SJSA1 (cell line): ENCODE results near the gene PITPNM3. TPM values are rescaled to one million over a fixed set of nuclear protein-coding genes. Genes with fewer than 3 reads are reported as not detected.

Experiments used
- DNase-seq, 2 experiments: peaks; one replicate each; pipeline ENCODE4 v3.0.0-alpha.2; 2015 to 2020; ENCODE audit warnings: low spot score in 2 of 2, low read depth in 1 of 2
- H3K27ac ChIP-seq: fragments of 250-450 bp; sonication (Bioruptor Pico); 2 replicates; pipeline ENCODE4 v1.5.1; 2020; ENCODE audit warnings: mild to moderate bottlenecking, moderate library complexity
- H3K27me3 ChIP-seq: fragments of 250-450 bp; sonication (Bioruptor Pico); replicated peaks from 2 replicates; pipeline ENCODE4 v1.5.1; 2020; ENCODE audit warnings: mild to moderate bottlenecking, moderate library complexity
- H3K36me3 ChIP-seq: fragments of 250-450 bp; sonication (Bioruptor Pico); 2 replicates; pipeline ENCODE4 v1.5.1; 2020; ENCODE audit warnings: mild to moderate bottlenecking
- H3K4me1 ChIP-seq: fragments of 250-450 bp; sonication (Bioruptor Pico); replicated peaks from 2 replicates; pipeline ENCODE4 v1.6.1; 2021; ENCODE audit warnings: mild to moderate bottlenecking
- H3K4me3 ChIP-seq: fragments of 250-450 bp; sonication (Bioruptor Pico); 2 replicates; pipeline ENCODE4 v1.5.1; 2020; ENCODE audit warnings: mild to moderate bottlenecking
- H3K9me3 ChIP-seq: fragments of 250-450 bp; sonication (Bioruptor Pico); replicated peaks from 2 replicates; pipeline ENCODE4 v1.5.1; 2020; ENCODE audit warnings: mild to moderate bottlenecking
- total RNA-seq: library from RNA; depleted of rRNA; stranded (reverse); fragments of >200 nt; shearing (Covaris generic); gene quantifications from 2 replicates; pipeline ENCODE4 v1.2.3, GENCODE V29; 2014

Gene PITPNM3
- total RNA-seq, 1 experiment from 2014 or later, result 8.6 TPM

GRCh38 chr17:6477831-6478383, 78.4 kb downstream of the PITPNM3 start:
- DNase-seq, result no peak
- Histone ChIP-seq H3K27ac (no peak overlapping the region), H3K36me3 (peaks cover 28% of the 10 kb centered on the region), H3K9me3 (no peaks in the 10 kb centered on the region), H3K4me3 (no peak overlapping the region), H3K4me1 (peaks cover 46% of the 10 kb centered on the region), H3K27me3 (no peaks in the 10 kb centered on the region)

GRCh38 chr17:6476810-6477179, 79.6 kb downstream of the PITPNM3 start:
- no peaks in the 10 kb centered on the region for H3K9me3 ChIP-seq
- H3K27ac ChIP-seq, result no peak overlapping the region
- no peak overlapping the region for H3K4me3 ChIP-seq
- no peak for DNase-seq
- peaks cover 48% of the 10 kb centered on the region for H3K4me1 ChIP-seq
- H3K36me3 ChIP-seq, result peaks cover 30% of the 10 kb centered on the region
- no peaks in the 10 kb centered on the region for H3K27me3 ChIP-seq

GRCh38 chr17:6476076-6476809, 80.1 kb downstream of the PITPNM3 start:
- no peaks in the 10 kb centered on the region for H3K27me3 ChIP-seq
- H3K9me3 ChIP-seq, result no peaks in the 10 kb centered on the region
- no peak overlapping the region for H3K4me3 ChIP-seq
- no peak overlapping the region for H3K27ac ChIP-seq
- H3K4me1 ChIP-seq, result peaks cover 48% of the 10 kb centered on the region
- no peak for DNase-seq
- H3K36me3 ChIP-seq, result peaks cover 31% of the 10 kb centered on the region

GRCh38 chr17:6475411-6475810, 80.9 kb downstream of the PITPNM3 start:
- Histone ChIP-seq H3K4me1 (peaks cover 44% of the 10 kb centered on the region), H3K27ac (no peak overlapping the region), H3K9me3 (no peaks in the 10 kb centered on the region), H3K36me3 (peaks cover 32% of the 10 kb centered on the region), H3K4me3 (no peak overlapping the region), H3K27me3 (no peaks in the 10 kb centered on the region)
- no peak for DNase-seq

- Histone ChIP-seq H3K27ac (no peak overlapping the region), H3K27me3 (no peaks in the 10 kb centered on the region), H3K36me3 (peaks cover 37% of the 10 kb centered on the region), H3K9me3 (no peaks in the 10 kb centered on the region), H3K4me3 (no peak overlapping the region), H3K4me1 (peaks cover 44% of the 10 kb centered on the region)
- no peak for DNase-seq
These were observed 81.4 kb downstream of the PITPNM3 start for GRCh38 chr17:6474906-6475305.

- peaks cover 44% of the 10 kb centered on the region for H3K4me1 ChIP-seq
- no peak overlapping the region for H3K4me3 ChIP-seq
- H3K27me3 ChIP-seq, result no peaks in the 10 kb centered on the region
- no peaks in the 10 kb centered on the region for H3K9me3 ChIP-seq
- H3K36me3 ChIP-seq, result peaks cover 35% of the 10 kb centered on the region
- no peak for DNase-seq
- H3K27ac ChIP-seq, result no peak overlapping the region
These were observed 82.0 kb downstream of the PITPNM3 start for GRCh38 chr17:6474376-6474775.

- Histone ChIP-seq H3K9me3 (no peaks in the 10 kb centered on the region), H3K36me3 (peaks cover 35% of the 10 kb centered on the region), H3K4me1 (peaks cover 44% of the 10 kb centered on the region), H3K27ac (no peak overlapping the region), H3K27me3 (no peaks in the 10 kb centered on the region), H3K4me3 (no peak overlapping the region)
- peak; percentile 66 to 78 for DNase-seq
These were observed 83.1 kb downstream of the PITPNM3 start for GRCh38 chr17:6473128-6473767.

- Histone ChIP-seq H3K9me3 (no peaks in the 10 kb centered on the region), H3K36me3 (peaks cover 35% of the 10 kb centered on the region), H3K4me3 (no peak overlapping the region), H3K4me1 (peaks cover 44% of the 10 kb centered on the region), H3K27ac (no peak overlapping the region), H3K27me3 (no peaks in the 10 kb centered on the region)
- no peak for DNase-seq
These were observed 83.8 kb downstream of the PITPNM3 start for GRCh38 chr17:6472517-6472916.

DNA sequence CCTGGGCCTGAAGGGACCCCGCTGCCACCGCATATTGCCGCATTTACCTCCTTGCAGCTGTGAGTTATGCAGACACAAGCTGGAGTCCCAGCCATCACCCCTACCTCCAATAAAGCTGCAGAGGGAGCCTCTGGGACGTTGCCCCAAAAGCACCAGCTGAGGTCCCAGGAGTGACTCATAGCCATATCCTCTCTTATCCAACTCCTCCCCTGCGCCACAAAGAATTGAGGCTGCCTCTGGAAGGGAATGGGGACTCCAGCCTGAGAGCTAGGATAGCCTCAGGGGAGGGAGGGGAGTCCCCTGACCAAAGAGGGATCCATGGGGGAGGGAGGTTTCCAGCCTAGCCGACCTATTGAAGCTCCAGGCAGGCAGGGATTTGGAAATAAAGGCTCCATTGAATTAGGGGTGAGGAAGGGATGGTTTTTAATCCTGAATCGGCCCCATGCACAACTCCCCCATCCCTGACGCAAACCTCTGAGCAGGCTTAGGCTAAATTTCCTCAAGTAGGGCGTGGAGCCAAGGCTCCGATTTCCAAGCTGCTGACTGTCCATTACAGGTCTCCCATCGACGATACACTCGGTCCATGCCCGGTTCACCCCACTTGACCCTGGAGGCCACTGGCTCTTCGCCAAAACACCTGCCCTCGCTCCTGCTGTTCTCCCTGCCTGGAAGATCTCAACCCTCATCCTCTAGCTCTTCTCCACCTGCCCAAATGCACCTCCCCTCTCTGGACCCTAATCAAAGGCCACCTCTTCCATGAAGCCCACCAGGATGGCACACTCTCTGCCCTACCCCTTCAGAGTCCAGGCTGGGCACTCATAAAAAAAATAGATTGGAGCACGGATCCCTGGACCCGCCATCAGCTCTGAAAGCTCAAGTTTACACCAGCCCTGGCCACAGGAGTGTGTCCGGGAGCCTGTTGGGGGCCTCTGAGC, 84.6 kb downstream of the PITPNM3 start:
- H3K27me3 ChIP-seq, result no peaks in the 10 kb centered on the region
- H3K9me3 ChIP-seq, result no peaks in the 10 kb centered on the region
- H3K4me3 ChIP-seq, result no peak overlapping the region
- peaks cover 35% of the 10 kb centered on the region for H3K36me3 ChIP-seq
- no peak overlapping the region for H3K27ac ChIP-seq
- peak; percentile 65 to 77 for DNase-seq
- H3K4me1 ChIP-seq, result peaks cover 41% of the 10 kb centered on the region

DNA sequence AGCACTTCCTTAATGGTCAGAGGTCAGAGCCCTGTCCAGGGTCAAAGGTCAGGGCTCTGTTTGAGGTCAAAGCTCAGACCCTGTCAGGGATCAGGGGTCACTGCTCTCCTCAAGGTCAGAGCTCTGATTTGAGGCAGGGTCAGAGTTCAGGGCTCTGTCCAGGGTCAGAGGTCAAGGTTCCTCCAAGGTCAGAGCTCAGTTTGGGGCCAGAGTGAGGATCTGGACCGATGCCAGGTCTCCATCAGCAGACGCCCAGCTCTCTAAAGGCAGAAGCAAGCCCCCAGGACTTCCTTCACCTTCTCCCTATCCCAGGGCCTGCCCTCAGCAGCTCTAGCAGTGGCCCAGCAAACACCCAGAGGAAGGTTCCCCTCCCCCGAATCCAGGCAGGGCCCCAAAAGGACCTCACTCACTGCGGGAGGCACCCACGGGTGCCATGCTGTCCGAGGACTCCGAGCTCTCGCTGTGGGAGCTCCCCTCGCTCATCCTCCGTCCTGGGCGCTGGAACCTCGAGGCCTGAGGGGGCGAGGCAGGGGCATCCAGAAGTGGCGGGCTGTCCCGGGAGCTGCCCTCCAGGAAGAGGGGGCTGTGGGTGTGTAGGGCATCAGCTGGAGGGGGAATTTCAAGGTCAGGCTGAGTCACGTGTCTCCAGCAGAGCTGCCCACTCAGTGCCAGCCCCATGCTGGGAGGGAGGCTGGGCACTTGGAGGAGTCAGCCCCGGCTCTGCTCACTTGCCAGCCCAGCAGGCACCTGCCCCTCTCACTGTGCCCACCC, 85.4 kb downstream of the PITPNM3 start:
- no peaks in the 10 kb centered on the region for H3K27me3 ChIP-seq
- peaks cover 32% of the 10 kb centered on the region for H3K36me3 ChIP-seq
- H3K27ac ChIP-seq, result no peak overlapping the region
- peaks cover 33% of the 10 kb centered on the region for H3K4me1 ChIP-seq
- H3K9me3 ChIP-seq, result no peaks in the 10 kb centered on the region
- DNase-seq, result no peak
- no peak overlapping the region for H3K4me3 ChIP-seq

DNA sequence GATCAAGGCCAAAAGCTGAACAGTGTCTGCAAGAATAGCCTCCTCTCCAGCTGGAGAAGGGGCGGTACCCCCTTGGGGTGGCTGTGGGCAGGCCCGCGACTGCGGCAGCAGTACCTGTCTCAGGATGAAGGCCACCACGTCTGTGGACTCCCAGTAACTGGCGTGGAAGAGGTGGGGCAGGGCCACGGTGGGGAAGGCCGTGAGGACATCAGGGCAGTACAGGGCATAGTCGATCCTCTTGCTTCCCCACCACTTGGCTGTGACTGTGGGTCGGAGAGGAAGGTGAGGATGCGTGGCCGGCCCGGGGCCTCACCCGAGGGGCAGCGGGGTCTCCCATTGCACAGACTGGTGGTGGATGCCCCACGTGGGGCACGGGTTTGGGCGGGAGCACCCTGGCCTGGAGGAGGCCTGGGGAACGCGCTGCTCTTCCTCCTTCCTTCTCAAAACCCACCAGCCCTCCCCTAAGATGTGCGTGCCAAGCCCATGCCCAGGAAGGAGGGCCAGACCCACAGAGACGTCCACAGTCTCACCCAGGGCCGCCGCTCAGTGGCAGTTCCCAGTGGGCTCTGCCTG, 86.1 kb downstream of the PITPNM3 start:
- H3K4me3 ChIP-seq, result no peak overlapping the region
- H3K36me3 ChIP-seq, result peaks cover 32% of the 10 kb centered on the region
- no peaks in the 10 kb centered on the region for H3K9me3 ChIP-seq
- DNase-seq, result no peak
- peaks cover 26% of the 10 kb centered on the region for H3K4me1 ChIP-seq
- no peaks in the 10 kb centered on the region for H3K27me3 ChIP-seq
- no peak overlapping the region for H3K27ac ChIP-seq

GRCh38 chr17:6468051-6468790, 88.1 kb downstream of the PITPNM3 start:
- no peak for DNase-seq
- H3K27ac ChIP-seq, result no peak overlapping the region
- peaks cover 23% of the 10 kb centered on the region for H3K4me1 ChIP-seq
- H3K4me3 ChIP-seq, result no peak overlapping the region
- H3K36me3 ChIP-seq, result peaks cover 32% of the 10 kb centered on the region
- no peaks in the 10 kb centered on the region for H3K27me3 ChIP-seq
- no peaks in the 10 kb centered on the region for H3K9me3 ChIP-seq
